Activated T-cell treated with anti-CD3 and anti-CD28 coated beads, Interleukin-2, amount 50 U/mL, for 24 hours (primary cell): Measurements from ENCODE around the gene YIPF1.
A peak's percentile ranks its signal among the peaks of the same experiment; 100 is the strongest.
"Not testable (repeated sequence)": the region's sequence is repeated elsewhere in the genome, so short reads cannot be mapped to it uniquely, and the experiment has no call there.

Source experiments
- DNase-seq: peaks from one replicate; pipeline ENCODE4 v3.0.0-alpha.2; 2020
- H3K27ac Mint-ChIP-seq: 2 replicates; pipeline ENCODE4 v1.8.0; 2020; ENCODE audit warnings: mild to moderate bottlenecking, mixed read lengths
- H3K27me3 Mint-ChIP-seq: 2 replicates; pipeline ENCODE4 v1.8.0; 2020; ENCODE audit warnings: mixed read lengths
- H3K36me3 Mint-ChIP-seq: 2 replicates; pipeline ENCODE4 v1.8.0; 2020; ENCODE audit warnings: low read depth, mixed read lengths
- H3K4me1 Mint-ChIP-seq: 2 replicates; pipeline ENCODE4 v1.8.0; 2020; ENCODE audit warnings: low read depth, mixed read lengths
- H3K4me3 Mint-ChIP-seq: 2 replicates; pipeline ENCODE4 v1.8.0; 2020; ENCODE audit warnings: mild to moderate bottlenecking, moderate library complexity, mixed read lengths
- H3K9me3 Mint-ChIP-seq: 2 replicates; pipeline ENCODE4 v1.8.0; 2020; ENCODE audit warnings: mixed read lengths

YIPF1 gene

DNA sequence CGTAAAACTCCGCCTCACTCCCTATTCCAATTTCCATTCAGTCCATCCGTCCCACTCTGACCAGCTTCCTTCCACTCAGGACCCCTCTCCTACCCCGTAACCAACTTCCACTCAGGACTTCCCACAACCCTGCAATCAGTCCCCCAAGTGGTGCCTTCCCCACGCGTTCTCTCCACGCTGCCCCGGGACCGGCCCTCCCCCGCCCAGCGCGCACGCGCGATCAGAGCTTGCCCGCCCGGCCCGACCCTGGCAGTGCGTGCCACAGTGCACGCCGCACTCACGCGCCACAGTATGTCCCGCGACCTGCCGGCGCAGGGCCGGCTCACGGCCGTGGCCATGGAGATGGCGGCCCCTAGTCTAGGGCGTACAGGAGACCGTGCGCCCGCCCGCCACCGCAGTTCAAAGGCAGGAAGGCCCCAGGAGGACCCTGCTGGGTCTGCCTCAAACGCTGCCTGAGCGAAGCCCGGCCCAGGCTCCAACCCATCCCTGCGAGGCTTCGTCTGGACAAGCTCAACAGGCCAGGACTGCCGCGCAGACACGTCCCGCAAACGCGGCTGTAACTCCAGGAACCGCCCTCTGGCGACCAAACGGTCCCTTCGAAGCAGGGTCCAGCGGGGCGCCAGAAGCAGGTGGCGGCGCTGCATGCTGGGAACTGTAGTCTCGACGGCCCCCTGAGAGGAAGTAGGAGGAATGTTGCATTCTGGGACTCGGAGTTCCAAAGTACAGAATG lies 51.5 kb downstream of the YIPF1 start, which contains the start of gene NDC1:
NDC1 (minus strand) TSS at position 373 of the 730 bp plus-strand sequence; CDS start at position 338, 35 bp downstream.
- Mint-ChIP-seq H3K36me3 (peaks cover 45% of the 10 kb centered on the region), H3K27ac (peak within 1 kb of the TSS; percentile 99), H3K27me3 (no peaks in the 10 kb centered on the region), H3K4me3 (peak within 1 kb of the TSS; percentile 99), H3K9me3 (peaks cover 5% of the 10 kb centered on the region), H3K4me1 (peaks cover 31% of the 10 kb centered on the region)
- peak; percentile 94 for DNase-seq

DNA sequence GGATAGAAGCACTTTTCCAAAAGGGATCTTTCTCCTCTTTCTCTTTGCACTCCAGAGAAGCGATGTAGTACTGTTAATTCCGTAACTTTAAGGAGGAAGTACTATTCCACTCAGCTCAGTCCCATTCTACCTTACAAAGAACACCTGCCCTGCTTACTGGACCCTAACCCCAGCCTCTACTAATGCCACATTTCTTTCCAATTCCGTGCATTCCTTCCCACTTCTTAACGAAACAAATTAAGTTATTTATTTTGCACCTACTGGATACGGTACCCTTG lies 52.0 kb downstream of the YIPF1 start:
- DNase-seq, result no peak
- no peaks in the 10 kb centered on the region for H3K27me3 Mint-ChIP-seq
- H3K36me3 Mint-ChIP-seq, result peaks cover 50% of the 10 kb centered on the region
- peak overlapping the region; percentile 99 for H3K27ac Mint-ChIP-seq
- H3K9me3 Mint-ChIP-seq, result peaks cover 4% of the 10 kb centered on the region
- peak overlapping the region; percentile 99 for H3K4me3 Mint-ChIP-seq
- peaks cover 34% of the 10 kb centered on the region for H3K4me1 Mint-ChIP-seq

DNA sequence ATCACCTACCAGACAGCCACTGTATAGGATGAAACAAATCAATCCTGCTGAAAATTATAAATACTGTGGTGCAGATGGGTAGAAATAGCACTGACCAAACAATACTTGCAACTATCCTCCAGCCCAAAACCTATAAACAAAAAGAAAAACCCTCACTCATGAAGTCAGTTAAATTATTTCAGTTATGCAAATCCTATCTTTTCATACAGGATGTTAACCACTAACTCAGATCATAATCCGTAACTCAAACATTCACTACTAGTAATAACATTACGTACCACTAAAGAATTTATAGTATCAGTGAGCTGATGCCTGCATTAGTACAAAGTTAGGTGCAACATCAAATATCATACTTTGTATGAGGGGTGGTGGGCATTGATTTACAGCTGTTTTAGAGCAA lies 54.1 kb downstream of the YIPF1 start:
- Mint-ChIP-seq H3K27ac (no peak overlapping the region), H3K27me3 (no peaks in the 10 kb centered on the region), H3K9me3 (no peaks in the 10 kb centered on the region), H3K36me3 (peaks cover 65% of the 10 kb centered on the region), H3K4me3 (peak overlapping the region; percentile 72), H3K4me1 (peaks cover 35% of the 10 kb centered on the region)
- DNase-seq, result no peak

DNA sequence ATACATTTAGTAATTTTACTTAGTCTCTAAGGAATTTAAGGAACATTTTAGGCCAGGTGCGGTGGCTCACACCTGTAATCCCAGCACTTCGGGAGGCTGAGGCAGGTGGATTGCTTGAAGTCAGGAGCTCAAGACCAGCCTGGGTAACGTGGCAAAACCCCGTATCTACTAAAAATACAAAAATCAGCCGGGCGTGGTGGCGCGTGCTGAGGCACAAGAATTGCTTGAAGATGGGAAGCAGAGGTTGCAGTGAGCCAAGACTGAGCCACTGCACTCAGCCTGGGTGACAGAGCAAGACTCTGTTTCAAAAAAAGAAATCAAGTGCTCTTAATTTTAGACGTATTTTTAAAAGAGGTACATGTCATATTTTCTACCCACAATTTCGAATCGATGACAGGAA lies 54.8 kb downstream of the YIPF1 start:
- H3K4me3 Mint-ChIP-seq, result no peak overlapping the region
- H3K27me3 Mint-ChIP-seq, result no peaks in the 10 kb centered on the region
- peaks cover 35% of the 10 kb centered on the region for H3K4me1 Mint-ChIP-seq
- H3K36me3 Mint-ChIP-seq, result peaks cover 72% of the 10 kb centered on the region
- H3K27ac Mint-ChIP-seq, result no peak overlapping the region
- no peaks in the 10 kb centered on the region for H3K9me3 Mint-ChIP-seq
- no peak for DNase-seq

DNA sequence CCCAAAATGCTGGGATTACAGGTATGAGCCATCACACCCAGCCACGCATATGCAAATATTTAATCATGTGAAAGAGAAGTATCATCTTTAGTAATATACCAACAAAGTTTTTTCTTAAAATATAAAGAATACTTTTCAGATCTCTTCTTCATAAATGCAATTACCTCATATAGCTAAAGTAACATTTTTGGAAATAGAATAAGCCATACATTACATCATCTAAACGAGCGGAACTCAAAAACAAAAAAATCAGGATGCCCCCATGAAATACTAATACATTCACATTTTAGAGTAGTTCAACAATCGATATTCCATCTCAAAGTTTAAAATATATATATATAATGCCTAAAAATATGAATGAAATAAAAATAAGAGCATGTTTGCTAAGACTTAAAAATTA lies 56.2 kb downstream of the YIPF1 start:
- Mint-ChIP-seq H3K36me3 (peaks cover 84% of the 10 kb centered on the region), H3K27ac (no peak overlapping the region), H3K4me3 (no peak overlapping the region), H3K9me3 (no peaks in the 10 kb centered on the region), H3K27me3 (no peaks in the 10 kb centered on the region), H3K4me1 (peaks cover 29% of the 10 kb centered on the region)
- DNase-seq, result no peak

DNA sequence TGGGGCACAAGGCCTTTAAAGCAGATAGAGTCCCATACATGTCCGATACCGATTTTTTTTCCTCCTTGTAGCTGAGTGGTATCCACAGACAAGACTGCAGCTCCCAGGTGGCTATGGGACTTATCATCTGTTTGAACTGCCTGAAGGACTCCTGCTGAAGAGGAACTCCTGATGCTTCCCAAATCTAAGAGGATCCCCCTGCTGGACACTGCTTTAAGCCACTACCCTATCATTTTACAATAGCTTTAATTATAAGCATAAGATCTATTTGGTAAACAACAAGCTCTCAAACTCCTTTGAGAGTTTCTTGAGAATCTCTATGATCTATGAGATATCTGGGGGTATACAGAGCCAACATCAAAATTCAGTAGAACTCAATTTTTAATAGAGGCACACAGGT lies 63.2 kb downstream of the YIPF1 start:
- Mint-ChIP-seq H3K4me3 (no peak overlapping the region), H3K27me3 (no peaks in the 10 kb centered on the region), H3K27ac (no peak overlapping the region), H3K9me3 (no peaks in the 10 kb centered on the region), H3K4me1 (no peaks in the 10 kb centered on the region), H3K36me3 (peaks cover 83% of the 10 kb centered on the region)
- DNase-seq, result no peak

DNA sequence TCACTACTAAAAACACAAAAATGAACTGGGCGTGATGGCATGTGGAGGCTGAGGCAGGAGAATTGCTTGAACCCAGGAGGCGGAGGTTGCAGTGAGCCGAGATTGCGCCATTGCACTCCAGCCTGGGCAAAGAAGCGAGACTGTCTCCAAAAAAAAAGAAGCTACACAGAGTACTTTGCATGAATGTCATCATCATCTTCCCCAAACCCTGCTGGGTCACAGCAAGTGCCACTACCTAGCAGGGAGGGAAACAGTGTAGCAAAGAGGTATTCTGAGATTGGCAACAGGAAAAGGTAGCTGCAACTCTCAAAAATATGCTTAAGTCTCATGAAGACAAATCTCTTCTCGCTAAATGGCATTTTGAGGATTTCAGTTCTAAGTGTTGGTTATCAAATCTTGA lies 64.3 kb downstream of the YIPF1 start:
- Mint-ChIP-seq H3K4me3 (no peak overlapping the region), H3K27ac (no peak overlapping the region), H3K9me3 (no peaks in the 10 kb centered on the region), H3K4me1 (no peaks in the 10 kb centered on the region), H3K27me3 (no peaks in the 10 kb centered on the region), H3K36me3 (peaks cover 84% of the 10 kb centered on the region)
- DNase-seq, result no peak

DNA sequence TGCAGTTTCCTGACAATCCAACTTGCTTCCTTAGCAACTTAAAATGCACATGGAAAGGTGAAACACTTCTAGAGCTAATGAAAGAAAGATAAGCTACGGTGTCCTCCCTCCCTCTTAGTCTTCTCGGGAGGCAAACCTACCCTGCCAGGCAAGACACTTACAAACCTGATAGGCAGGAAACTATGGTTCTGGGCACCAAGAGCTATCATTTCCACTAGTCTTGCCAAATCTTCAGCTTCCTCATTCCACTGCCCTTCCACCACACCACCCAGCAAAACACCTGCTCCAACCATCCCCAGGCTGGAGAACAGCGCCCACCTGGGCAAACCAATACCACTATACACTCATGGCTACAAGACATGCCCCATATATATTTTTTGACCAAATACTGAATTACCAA lies 66.7 kb downstream of the YIPF1 start:
- Mint-ChIP-seq H3K27ac (no peak overlapping the region), H3K27me3 (no peaks in the 10 kb centered on the region), H3K9me3 (no peaks in the 10 kb centered on the region), H3K36me3 (peaks cover 87% of the 10 kb centered on the region), H3K4me1 (no peaks in the 10 kb centered on the region), H3K4me3 (no peak overlapping the region)
- no peak for DNase-seq

DNA sequence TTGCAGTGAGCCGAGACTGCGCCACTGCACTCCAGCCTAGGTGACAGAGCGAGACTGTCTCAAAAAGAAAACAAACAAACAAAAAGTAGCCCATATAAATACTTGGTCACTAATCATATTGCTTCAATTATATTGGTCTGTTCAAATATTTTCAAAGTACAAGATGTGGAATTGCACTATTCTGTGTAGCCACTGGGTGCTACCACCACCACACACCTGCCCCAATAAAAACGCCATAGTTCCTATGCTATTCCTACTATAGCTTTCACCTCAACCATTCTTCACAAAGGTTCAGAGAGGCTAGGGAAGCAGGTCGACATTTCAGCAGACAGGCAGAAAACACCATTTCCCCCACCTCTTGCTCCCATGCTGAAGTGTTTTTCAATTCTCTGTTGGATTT lies 68.2 kb downstream of the YIPF1 start:
- Mint-ChIP-seq H3K36me3 (peaks cover 89% of the 10 kb centered on the region), H3K27ac (no peak overlapping the region), H3K4me3 (no peak overlapping the region), H3K9me3 (no peaks in the 10 kb centered on the region), H3K4me1 (peaks cover 1% of the 10 kb centered on the region), H3K27me3 (no peaks in the 10 kb centered on the region)
- no peak for DNase-seq

DNA sequence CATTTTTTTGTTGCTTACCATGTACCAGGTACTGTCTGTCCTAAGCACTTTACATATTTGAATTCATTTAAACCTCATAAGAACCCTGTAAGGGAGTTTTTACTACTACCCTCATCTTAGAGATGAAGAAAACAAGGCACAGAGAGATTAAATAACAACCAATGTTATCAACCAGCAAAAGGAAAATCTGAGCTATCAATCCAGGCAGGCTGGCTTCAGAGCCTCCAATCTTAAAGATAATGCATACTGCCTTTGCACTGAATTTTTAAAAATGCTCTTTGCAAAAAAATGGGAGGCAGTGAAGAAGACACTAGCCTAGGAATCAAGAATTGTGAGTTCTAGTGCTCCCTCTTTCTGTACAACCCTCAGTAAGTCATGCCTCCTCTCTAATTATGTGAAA lies 70.2 kb downstream of the YIPF1 start:
- no peaks in the 10 kb centered on the region for H3K9me3 Mint-ChIP-seq
- H3K4me1 Mint-ChIP-seq, result peaks cover 4% of the 10 kb centered on the region
- peaks cover 89% of the 10 kb centered on the region for H3K36me3 Mint-ChIP-seq
- H3K4me3 Mint-ChIP-seq, result no peak overlapping the region
- no peaks in the 10 kb centered on the region for H3K27me3 Mint-ChIP-seq
- no peak overlapping the region for H3K27ac Mint-ChIP-seq
- no peak for DNase-seq

DNA sequence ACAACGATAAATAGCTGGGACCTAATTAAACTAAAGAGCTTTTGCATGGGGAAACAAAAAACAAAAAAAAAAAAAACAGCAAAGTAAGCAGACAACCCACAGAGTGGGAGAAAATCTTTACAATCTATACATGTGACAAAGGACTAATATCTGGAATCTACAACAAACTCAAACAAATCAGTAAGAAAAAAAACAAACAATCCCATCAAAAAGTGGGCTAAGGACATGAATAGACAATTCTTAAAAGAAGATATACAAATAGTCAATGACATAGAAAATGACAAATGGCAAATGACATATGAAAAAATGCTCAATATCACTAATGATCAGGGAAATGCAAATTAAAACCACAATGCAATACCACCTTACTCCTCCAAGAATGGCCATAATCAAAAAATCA lies 73.0 kb downstream of the YIPF1 start:
- H3K9me3 Mint-ChIP-seq, H3K27ac Mint-ChIP-seq, H3K4me3 Mint-ChIP-seq, H3K27me3 Mint-ChIP-seq, DNase-seq, H3K4me1 Mint-ChIP-seq: not testable (repeated sequence)
- H3K36me3 Mint-ChIP-seq, result peaks cover 96% of the 10 kb centered on the region

DNA sequence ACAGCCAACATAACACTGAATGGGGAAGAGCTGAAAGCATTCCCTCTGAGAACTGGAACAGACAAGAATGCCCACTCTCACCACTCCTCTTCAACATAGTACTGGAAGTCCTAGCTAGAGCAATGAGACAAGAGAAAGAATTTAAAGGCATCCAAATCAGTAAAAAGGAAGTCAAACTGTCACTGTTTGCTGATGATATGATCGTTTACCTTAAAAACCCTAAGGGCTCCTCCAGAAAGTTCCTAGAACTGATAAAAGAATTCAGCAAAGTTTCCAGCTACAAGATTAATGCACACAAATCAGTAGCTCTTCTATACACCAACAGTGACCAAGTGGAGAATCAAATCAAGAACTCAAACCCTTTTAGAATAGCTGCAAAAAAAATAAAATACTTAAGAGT lies 74.1 kb downstream of the YIPF1 start:
- H3K27me3 Mint-ChIP-seq, H3K9me3 Mint-ChIP-seq, H3K4me1 Mint-ChIP-seq, H3K27ac Mint-ChIP-seq, H3K4me3 Mint-ChIP-seq, DNase-seq: not testable (repeated sequence)
- H3K36me3 Mint-ChIP-seq, result peaks cover 97% of the 10 kb centered on the region

DNA sequence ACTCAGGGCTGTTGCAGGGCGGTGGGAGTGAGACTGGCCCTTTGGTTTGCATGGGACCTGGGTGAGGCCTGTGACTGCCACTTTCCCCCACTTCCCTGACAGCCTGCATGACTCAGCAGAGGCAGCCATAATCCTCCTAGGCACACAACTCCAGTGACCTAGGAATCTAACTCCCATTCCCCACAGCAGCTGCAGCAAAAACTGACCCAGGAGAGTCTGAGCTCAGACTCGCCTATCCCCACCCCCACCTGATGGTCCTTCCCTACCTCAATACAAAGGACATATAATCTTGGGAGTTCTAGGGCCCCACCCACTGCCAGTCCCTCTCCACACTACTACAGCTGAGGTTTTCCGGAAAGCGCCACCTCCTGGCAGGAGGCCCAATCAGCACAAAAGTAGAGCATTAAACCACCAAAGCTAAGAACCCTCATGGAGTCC lies 78.2 kb downstream of the YIPF1 start:
- H3K27me3 Mint-ChIP-seq, result no peaks in the 10 kb centered on the region
- DNase-seq, result no peak
- H3K4me3 Mint-ChIP-seq, result no peak overlapping the region
- H3K36me3 Mint-ChIP-seq, result peaks cover 95% of the 10 kb centered on the region
- no peaks in the 10 kb centered on the region for H3K9me3 Mint-ChIP-seq
- peak overlapping the region; percentile 20 for H3K27ac Mint-ChIP-seq
- H3K4me1 Mint-ChIP-seq, result peaks cover 5% of the 10 kb centered on the region

DNA sequence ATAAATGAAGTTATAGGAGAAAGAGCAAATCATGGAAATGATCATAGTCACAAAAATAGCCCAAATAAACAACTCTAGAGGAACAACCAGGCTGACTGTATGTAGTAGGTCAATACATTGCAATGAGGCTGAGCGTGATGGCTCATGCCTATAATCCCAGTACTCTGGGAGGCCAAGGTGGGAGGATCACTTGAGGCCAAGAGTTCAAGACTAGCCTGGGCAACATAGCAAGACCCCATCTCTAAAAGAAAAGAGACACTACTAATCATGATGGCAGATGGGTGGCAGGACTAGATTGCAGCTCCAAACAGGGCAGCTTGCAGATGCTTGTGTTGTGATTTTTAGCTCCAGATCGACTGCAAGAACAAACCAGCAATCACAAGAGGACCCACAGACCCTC lies 79.1 kb downstream of the YIPF1 start:
- Mint-ChIP-seq H3K4me1 (peaks cover 5% of the 10 kb centered on the region), H3K4me3 (no peak overlapping the region), H3K36me3 (peaks cover 92% of the 10 kb centered on the region), H3K9me3 (no peaks in the 10 kb centered on the region), H3K27me3 (no peaks in the 10 kb centered on the region), H3K27ac (no peak overlapping the region)
- no peak for DNase-seq

DNA sequence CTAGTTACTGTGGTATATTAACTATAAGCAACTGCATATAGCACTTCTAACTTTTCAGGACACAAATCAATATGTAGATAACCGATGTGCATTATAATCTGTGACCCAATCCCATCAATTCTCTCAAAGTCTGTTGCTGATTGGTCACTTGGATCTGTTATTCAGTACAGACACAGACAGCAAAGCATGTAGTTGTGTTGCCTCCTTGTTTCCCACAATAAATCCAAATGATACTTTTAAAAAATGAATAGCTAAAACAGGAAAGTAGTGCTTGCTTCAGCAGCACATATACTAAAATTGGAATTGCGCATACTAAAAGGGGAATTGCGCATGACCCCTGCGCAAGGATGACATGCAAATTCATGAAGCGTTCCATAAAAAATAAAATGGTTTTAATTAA lies 79.6 kb downstream of the YIPF1 start:
- Mint-ChIP-seq H3K36me3 (peaks cover 92% of the 10 kb centered on the region), H3K4me3 (no peak overlapping the region), H3K9me3 (no peaks in the 10 kb centered on the region), H3K27me3 (no peaks in the 10 kb centered on the region), H3K27ac (no peak overlapping the region), H3K4me1 (peaks cover 5% of the 10 kb centered on the region)
- no peak for DNase-seq

DNA sequence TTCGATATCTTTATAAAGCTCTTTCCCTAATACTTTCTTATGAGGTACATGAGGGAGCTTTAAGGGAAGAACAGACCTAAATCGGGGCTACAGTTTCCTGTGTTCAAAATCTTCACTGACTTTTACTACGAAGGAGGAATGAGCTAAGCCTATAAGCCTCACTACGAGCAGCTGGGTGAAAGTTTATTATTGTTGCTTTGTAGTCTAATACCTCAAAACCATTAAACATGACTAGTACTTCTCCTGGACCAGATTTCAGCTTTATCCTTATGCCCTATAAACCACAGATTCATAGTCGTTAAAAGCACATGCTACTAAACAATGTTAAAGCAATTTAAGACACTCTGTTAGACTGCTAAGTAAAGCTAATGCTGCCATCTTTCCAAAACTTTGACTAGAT lies 81.7 kb downstream of the YIPF1 start:
- no peaks in the 10 kb centered on the region for H3K27me3 Mint-ChIP-seq
- H3K27ac Mint-ChIP-seq, result no peak overlapping the region
- no peaks in the 10 kb centered on the region for H3K9me3 Mint-ChIP-seq
- peaks cover 2% of the 10 kb centered on the region for H3K4me1 Mint-ChIP-seq
- H3K36me3 Mint-ChIP-seq, result peaks cover 93% of the 10 kb centered on the region
- DNase-seq, result no peak
- no peak overlapping the region for H3K4me3 Mint-ChIP-seq
